HepG2 (cell line): ENCODE data around the gene LGALS1. TPM values are rescaled to one million over a fixed set of nuclear protein-coding genes. Genes with fewer than 3 reads are reported as not detected.

Source experiments
- ATM ChIP-seq: fragments of 450-650 bp; IDR thresholded peaks from 2 replicates; pipeline ENCODE4 v1.7.1; 2017; ENCODE audit warnings: mild to moderate bottlenecking, borderline replicate concordance
- BORCS8-MEF2B ChIP-seq: sonication (generic); formaldehyde crosslinking; IDR thresholded peaks from 2 replicates; pipeline ENCODE4 v1.8.0; 2022; ENCODE audit warnings: mild to moderate bottlenecking, missing genetic modification reagents
- CHCHD3 ChIP-seq: sonication (generic); formaldehyde crosslinking; IDR thresholded peaks from 2 replicates; pipeline ENCODE4 v1.8.0; 2022; ENCODE audit warnings: mild to moderate bottlenecking, missing genetic modification reagents, moderate library complexity
- HCFC1 ChIP-seq: fragments of 150-350 bp; IDR thresholded peaks from 2 replicates; pipeline ENCODE4 v1.6.1; 2014; ENCODE audit warnings: low read depth, low read length
- HMG20B ChIP-seq: conservative IDR thresholded peaks from 2 replicates; pipeline ENCODE4 v1.6.1; 2016; ENCODE audit warnings: missing genetic modification reagents, missing compliant biosample characterization
- MEIS2 ChIP-seq: sonication (generic); formaldehyde crosslinking; IDR thresholded peaks from 2 replicates; pipeline ENCODE4 v1.9.0; 2021; ENCODE audit warnings: mild to moderate bottlenecking, missing genetic modification reagents
- PHF20 ChIP-seq: sonication (generic); formaldehyde crosslinking; IDR thresholded peaks from 2 replicates; pipeline ENCODE4 v1.5.0; 2020; ENCODE audit warnings: mild to moderate bottlenecking, missing genetic modification reagents
- RFX1 ChIP-seq: fragments of 450-650 bp; IDR thresholded peaks from 2 replicates; pipeline ENCODE4 v1.6.1; 2017
- ZBTB20 ChIP-seq: sonication (generic); formaldehyde crosslinking; IDR thresholded peaks from 2 replicates; pipeline ENCODE4 v1.8.1; 2023; ENCODE audit warnings: missing genetic modification reagents, low read depth, mild to moderate bottlenecking, borderline replicate concordance
- ZFP36 ChIP-seq: fragments of 150-350 bp; IDR thresholded peaks from 2 replicates; pipeline ENCODE4 v1.6.1; 2018; ENCODE audit warnings: borderline replicate concordance, low read length, low read depth; ENCODE audit not compliant: partially characterized antibody
- ZMYM3 ChIP-seq: sonication (generic); formaldehyde crosslinking; IDR thresholded peaks from 2 replicates; pipeline ENCODE4 v1.5.1; 2020; ENCODE audit warnings: mild to moderate bottlenecking, missing genetic modification reagents
- ZSCAN29 ChIP-seq: sonication (generic); formaldehyde crosslinking; conservative IDR thresholded peaks from 2 replicates; pipeline ENCODE4 v1.4.0; 2020; ENCODE audit warnings: mild to moderate bottlenecking, missing genetic modification reagents
- ZZZ3 ChIP-seq: sonication (generic); formaldehyde crosslinking; IDR thresholded peaks from 2 replicates; pipeline ENCODE4 v1.4.0; 2020; ENCODE audit warnings: missing genetic modification reagents, mild to moderate bottlenecking, borderline replicate concordance
- polyA plus RNA-seq, 8 experiments: library from polyadenylated mRNA; depleted of rRNA in 3 of 8; stranded (reverse) in 7 of 8; unstranded in 1 of 8; fragments of >200 nt; fragmentation: Illumina TruSeq in 4 of 8; extraction: Trizol in 4 of 8; gene quantifications; 2 replicates each; pipeline versions ENCODE4 v1.2.1 to v1.2.3, GENCODE V29; 2011 to 2016; ENCODE audit warnings: low read depth in 4 of 8, missing spikeins in 1 of 8, mixed read lengths in 1 of 8; ENCODE audit not compliant: insufficient read depth in 1 of 8
- total RNA-seq, 5 experiments: library from RNA; depleted of rRNA; stranded (reverse); fragments of >200 nt; fragmentation: Illumina TruSeq; extraction: Trizol; gene quantifications; 2 replicates each; pipeline ENCODE4 v1.2.3, GENCODE V29; 2016; ENCODE audit warnings: low read depth in 1 of 5
- TF ChIP-seq, protein P1 (sequence below): sonication (generic); formaldehyde crosslinking; IDR thresholded peaks from 2 replicates; pipeline ENCODE4; 2020; ENCODE audit warnings: missing genetic modification reagents, mild to moderate bottlenecking, borderline replicate concordance
- TF ChIP-seq, protein P2 (sequence below): IDR thresholded peaks from 2 replicates; pipeline ENCODE4 v1.6.1; 2016; ENCODE audit warnings: missing biosample characterization, missing genetic modification reagents, low read depth
- TF ChIP-seq, protein P3 (sequence below): sonication (generic); formaldehyde crosslinking; IDR thresholded peaks from 2 replicates; pipeline ENCODE4 v1.4.0; 2020; ENCODE audit warnings: missing genetic modification reagents
- TF ChIP-seq, protein P4 (sequence below): sonication (generic); formaldehyde crosslinking; IDR thresholded peaks from 2 replicates; pipeline ENCODE4 v1.4.0; 2020; ENCODE audit warnings: missing genetic modification reagents
- TF ChIP-seq, protein P5 (sequence below): IDR thresholded peaks from 2 replicates; pipeline ENCODE4 v1.6.1; 2016; ENCODE audit warnings: low read depth, borderline replicate concordance

LGALS1 gene
- total and polyA plus RNA-seq, 2 of the 13 experiments (the other 11 are each of a cell fraction or from before 2014, with no cell fraction given): 103 to 858 TPM

DNA sequence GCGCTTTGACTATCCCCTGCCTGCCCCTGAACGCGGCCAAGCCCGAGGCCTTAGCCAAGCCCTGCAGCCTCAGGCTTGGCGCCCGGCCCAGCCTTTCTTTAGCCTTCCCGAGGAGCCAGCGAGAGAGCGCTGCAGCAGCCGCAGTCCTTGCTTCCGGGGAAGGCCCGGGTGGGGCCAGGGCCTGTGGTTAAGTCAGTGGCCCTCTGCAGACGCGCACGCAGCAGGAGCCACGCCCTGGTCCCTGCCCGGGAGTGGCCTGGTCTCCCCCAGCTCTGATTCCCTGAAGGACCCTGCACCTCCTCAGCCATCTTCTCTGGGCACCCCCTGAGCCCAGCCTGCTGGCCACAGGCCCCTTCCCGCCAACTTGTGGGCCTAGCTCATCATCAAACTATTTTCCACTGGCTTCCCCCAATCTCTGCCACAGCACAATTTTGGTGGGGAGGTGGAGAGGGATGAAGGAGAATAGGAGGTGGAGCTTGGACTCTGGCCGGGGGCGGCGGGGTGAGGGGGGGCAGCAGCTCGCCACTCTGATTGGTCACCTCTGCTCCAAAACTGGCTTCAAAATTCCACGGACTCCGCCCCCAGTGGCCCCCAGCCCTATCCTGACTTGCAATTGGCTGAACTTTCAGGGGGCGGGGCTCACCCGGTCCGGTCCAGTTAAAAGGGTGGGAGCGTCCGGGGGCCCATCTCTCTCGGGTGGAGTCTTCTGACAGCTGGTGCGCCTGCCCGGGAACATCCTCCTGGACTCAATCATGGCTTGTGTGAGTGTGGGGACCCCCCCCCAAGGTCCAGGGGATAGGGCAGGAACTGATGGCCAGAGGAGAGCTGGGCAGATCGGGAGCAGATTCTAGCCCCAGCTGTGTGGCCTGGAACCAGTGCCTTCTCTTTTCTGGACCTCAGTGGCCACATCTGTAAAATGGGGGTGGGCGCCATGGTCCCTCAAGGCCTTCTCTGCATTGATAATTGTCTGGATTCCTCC is at the start of gene LGALS1 (continued):
- no peak for TF ChIP-seq MEIS2 (CRISPR knock-in tag)
- TF ChIP-seq RFX1: no peak
- TF ChIP-seq PHF20 (CRISPR knock-in tag): no peak
- TF ChIP-seq, protein P1, sequence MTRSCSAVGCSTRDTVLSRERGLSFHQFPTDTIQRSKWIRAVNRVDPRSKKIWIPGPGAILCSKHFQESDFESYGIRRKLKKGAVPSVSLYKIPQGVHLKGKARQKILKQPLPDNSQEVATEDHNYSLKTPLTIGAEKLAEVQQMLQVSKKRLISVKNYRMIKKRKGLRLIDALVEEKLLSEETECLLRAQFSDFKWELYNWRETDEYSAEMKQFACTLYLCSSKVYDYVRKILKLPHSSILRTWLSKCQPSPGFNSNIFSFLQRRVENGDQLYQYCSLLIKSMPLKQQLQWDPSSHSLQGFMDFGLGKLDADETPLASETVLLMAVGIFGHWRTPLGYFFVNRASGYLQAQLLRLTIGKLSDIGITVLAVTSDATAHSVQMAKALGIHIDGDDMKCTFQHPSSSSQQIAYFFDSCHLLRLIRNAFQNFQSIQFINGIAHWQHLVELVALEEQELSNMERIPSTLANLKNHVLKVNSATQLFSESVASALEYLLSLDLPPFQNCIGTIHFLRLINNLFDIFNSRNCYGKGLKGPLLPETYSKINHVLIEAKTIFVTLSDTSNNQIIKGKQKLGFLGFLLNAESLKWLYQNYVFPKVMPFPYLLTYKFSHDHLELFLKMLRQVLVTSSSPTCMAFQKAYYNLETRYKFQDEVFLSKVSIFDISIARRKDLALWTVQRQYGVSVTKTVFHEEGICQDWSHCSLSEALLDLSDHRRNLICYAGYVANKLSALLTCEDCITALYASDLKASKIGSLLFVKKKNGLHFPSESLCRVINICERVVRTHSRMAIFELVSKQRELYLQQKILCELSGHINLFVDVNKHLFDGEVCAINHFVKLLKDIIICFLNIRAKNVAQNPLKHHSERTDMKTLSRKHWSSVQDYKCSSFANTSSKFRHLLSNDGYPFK (CRISPR knock-in tag): no peak
- no peak for TF ChIP-seq ZBTB20 (CRISPR knock-in tag)
- TF ChIP-seq CHCHD3 (CRISPR knock-in tag): no peak
- no peak for TF ChIP-seq ZSCAN29 (CRISPR knock-in tag)
- TF ChIP-seq, protein P2, sequence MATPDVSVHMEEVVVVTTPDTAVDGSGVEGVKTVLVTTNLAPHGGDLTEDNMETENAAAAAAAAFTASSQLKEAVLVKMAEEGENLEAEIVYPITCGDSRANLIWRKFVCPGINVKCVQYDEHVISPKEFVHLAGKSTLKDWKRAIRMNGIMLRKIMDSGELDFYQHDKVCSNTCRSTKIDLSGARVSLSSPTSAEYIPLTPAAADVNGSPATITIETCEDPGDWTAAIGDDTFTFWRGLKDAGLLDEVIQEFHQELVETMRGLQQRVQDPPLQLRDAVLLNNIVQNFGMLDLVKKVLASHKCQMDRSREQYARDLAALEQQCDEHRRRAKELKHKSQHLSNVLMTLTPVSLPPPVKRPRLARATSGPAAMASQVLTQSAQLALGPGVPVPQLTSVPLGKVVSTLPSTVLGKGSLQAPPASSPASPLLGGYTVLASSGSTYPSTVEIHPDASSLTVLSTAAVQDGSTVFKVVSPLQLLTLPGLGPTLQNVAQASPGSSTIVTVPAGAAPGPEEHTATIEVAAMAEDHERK (CRISPR knock-in tag): no peak
- TF ChIP-seq ATM: no peak
- TF ChIP-seq ZMYM3 (CRISPR knock-in tag): peak; percentile 88
- no peak for TF ChIP-seq BORCS8-MEF2B (CRISPR knock-in tag)
- no peak for TF ChIP-seq HCFC1
- TF ChIP-seq ZZZ3 (CRISPR knock-in tag): no peak; the same call in 1 of the 2 replicates
- TF ChIP-seq, protein P3, sequence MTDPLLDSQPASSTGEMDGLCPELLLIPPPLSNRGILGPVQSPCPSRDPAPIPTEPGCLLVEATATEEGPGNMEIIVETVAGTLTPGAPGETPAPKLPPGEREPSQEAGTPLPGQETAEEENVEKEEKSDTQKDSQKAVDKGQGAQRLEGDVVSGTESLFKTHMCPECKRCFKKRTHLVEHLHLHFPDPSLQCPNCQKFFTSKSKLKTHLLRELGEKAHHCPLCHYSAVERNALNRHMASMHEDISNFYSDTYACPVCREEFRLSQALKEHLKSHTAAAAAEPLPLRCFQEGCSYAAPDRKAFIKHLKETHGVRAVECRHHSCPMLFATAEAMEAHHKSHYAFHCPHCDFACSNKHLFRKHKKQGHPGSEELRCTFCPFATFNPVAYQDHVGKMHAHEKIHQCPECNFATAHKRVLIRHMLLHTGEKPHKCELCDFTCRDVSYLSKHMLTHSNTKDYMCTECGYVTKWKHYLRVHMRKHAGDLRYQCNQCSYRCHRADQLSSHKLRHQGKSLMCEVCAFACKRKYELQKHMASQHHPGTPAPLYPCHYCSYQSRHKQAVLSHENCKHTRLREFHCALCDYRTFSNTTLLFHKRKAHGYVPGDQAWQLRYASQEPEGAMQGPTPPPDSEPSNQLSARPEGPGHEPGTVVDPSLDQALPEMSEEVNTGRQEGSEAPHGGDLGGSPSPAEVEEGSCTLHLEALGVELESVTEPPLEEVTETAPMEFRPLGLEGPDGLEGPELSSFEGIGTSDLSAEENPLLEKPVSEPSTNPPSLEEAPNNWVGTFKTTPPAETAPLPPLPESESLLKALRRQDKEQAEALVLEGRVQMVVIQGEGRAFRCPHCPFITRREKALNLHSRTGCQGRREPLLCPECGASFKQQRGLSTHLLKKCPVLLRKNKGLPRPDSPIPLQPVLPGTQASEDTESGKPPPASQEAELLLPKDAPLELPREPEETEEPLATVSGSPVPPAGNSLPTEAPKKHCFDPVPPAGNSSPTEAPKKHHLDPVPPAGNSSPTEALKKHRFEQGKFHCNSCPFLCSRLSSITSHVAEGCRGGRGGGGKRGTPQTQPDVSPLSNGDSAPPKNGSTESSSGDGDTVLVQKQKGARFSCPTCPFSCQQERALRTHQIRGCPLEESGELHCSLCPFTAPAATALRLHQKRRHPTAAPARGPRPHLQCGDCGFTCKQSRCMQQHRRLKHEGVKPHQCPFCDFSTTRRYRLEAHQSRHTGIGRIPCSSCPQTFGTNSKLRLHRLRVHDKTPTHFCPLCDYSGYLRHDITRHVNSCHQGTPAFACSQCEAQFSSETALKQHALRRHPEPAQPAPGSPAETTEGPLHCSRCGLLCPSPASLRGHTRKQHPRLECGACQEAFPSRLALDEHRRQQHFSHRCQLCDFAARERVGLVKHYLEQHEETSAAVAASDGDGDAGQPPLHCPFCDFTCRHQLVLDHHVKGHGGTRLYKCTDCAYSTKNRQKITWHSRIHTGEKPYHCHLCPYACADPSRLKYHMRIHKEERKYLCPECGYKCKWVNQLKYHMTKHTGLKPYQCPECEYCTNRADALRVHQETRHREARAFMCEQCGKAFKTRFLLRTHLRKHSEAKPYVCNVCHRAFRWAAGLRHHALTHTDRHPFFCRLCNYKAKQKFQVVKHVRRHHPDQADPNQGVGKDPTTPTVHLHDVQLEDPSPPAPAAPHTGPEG: no peak
- TF ChIP-seq, protein P4, sequence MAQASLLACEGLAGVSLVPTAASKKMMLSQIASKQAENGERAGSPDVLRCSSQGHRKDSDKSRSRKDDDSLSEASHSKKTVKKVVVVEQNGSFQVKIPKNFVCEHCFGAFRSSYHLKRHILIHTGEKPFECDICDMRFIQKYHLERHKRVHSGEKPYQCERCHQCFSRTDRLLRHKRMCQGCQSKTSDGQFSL: 0 out of 2 replicates have a peak, but pooled peaks have one; percentile 61
- no peak; the same call in 1 of the 2 replicates for TF ChIP-seq HMG20B
- TF ChIP-seq, protein P5, sequence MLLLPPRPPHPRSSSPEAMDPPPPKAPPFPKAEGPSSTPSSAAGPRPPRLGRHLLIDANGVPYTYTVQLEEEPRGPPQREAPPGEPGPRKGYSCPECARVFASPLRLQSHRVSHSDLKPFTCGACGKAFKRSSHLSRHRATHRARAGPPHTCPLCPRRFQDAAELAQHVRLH (CRISPR knock-in tag): no peak
- TF ChIP-seq ZFP36: no peak
